ENCODE data around the gene PTPRN2.
"Not testable (repeated sequence)": the region's sequence is repeated elsewhere in the genome, so short reads cannot be mapped to it uniquely, and the experiment has no call there.

Gene PTPRN2

DNA sequence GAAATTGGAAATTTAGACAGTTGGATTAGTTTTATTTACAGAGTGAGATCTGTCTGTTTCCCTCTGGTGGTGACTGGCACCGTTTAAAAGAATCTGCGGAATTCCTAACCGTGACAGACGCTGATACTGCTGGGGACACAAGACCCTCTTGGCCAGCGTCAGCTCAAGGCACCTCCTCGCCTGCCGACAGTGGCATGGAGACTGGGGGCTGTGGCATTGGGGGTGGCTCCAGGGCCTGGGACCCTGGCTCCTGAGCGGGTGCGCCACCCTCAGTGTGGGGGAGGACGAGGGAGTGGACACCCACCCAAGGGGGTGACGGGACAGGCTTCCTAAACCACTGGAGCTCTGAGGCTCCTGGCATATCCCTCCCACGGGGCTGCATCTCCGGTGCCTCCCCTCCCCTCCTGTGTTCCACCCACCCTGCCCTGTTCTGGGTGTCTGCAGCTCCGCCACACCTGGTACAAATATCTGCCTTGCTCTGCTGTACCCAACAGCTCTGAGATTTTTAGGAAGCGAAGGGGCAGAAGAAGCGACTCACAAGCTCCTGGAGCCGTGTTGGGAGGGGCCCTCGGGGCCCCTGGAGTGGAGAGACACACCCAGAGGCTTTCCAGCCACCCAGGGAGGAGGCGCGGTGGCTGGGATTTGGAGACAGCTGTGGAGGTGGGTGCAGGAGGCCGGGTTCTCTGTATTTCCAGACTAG is 1072.1 kb downstream of the PTPRN2 start:
- no peak overlapping the region for H3K4me3 ChIP-seq (ENCODE audit: low read depth, low read length)

DNA sequence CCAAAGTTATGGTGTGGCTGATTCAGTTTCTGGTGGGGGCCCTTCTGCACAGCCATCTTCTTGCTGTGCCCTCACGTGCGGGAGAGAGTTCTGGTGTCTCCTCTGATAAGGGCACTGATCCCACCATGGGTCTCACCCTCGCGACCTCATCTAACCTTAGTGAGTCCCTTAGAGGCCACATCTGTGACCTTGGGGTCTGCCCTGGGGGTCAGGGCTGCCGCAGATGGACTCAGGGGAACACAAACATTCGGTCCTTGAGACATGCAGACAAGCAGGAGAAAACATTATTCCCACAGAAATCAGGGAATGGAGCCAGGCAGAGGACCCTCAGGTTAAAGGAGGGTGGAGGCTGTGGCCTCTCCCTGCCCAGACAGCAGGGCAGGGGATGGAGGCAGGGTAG is 1072.9 kb downstream of the PTPRN2 start:
- no peak overlapping the region for H3K4me3 ChIP-seq (ENCODE audit: low read depth, low read length)

DNA sequence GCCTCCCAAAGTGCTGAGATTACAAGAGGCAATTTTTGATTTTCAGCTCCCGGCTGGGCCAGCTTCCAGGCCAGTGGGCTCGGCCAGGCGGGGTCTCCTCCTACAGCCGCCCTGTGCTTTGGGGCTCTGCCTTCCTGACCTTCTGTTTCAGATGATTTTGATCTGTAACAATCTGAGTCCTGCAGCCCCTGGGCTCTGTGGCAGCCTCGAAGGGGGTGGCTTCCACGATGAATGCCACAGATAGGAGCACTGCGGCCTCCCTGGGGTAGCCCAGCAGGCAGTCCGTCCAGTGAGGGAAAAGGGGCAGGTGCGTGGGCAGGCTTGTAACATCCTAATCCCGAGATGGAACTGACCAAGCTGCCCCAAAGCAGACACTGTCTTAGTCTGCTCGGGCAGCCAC is 1073.3 kb downstream of the PTPRN2 start:
- H3K4me3 ChIP-seq (ENCODE audit: low read depth, low read length), result no peak overlapping the region

DNA sequence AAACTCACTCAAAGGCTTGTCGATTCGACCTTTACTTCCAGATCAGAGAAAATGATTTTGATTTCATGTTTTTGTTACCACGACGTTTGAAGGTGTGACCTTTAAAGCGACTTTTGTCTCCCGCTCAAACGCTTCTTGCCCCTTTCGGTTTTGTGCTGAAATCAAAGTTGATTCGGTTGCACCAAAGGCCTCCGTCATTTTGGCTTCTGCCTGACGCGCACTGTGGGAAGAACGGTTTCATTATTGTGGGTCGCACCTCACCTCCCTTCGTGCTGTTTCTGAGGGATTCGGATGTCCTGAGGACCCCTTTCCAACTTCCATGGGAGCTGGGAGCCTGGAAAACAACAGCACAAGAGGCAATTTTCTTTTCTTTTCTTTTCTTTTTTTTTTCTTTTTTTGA is 1073.9 kb downstream of the PTPRN2 start:
- no peak overlapping the region for H3K4me3 ChIP-seq (ENCODE audit: low read depth, low read length)

DNA sequence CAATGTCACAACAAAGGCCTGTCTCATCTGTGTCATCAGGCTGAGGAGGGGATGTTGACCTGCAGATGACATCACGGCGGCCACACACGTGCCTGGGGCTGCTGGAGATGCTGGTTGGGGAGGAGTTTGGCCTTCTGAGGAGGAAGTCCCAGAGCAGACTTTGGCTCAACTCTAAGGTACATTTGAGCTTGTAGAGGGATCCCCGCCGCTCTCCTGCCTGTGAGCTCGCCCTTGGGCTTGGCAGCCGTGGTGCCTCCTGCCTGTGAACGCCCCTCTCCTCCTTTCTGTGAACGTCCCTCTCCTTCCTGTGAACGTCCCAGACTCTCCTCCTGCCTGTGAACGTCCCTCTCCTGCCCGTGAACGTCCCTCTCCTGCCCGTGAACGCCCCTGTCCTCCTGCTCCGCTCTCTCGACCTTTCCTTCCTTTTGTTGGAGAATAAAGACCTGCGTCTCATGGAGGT is 1074.4 kb downstream of the PTPRN2 start:
- H3K4me3 ChIP-seq (ENCODE audit: low read depth, low read length), result no peak overlapping the region

DNA sequence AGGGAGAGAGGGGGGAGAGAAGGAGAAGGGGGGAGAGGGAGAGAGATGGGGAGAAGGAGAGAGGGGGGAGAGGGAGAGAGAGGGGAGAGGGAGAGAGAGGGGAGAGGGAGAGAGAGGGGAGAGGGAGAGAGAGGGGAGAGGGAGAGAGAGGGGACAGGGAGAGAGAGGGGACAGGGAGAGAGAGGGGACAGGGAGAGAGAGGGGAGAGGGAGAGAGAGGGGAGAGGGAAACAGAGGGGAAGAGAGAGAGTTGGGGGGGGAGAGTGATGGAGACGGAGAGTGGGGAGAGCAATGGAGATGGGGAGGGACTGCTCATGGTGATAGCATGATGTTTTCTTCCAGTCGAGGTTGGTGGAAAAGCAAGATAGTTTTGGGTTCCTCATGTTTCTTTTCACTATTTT is 1078.4 kb downstream of the PTPRN2 start:
- no peak overlapping the region for H3K4me3 ChIP-seq (ENCODE audit: low read depth, low read length)

DNA sequence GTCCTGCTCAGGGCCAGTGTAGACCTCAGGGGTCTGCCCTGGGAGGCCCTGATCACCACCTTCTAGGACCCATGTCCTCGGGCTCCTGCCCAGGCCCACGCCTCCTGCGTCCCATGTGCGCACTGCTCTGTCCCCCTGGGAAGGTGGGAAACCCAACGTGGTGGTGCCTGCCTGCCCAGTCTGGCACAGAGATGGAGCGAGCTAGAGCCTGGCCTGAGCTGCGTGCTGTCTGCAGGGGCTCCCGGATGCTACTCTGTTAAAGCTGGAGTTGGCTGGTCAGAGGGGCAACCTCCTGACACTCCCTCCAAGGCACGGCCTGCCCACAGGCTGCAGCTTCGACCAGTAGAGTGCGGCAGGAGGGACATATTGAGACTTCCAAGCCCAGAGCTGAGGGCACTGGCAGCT is 1079.1 kb downstream of the PTPRN2 start:
- H3K4me3 ChIP-seq (ENCODE audit: low read depth, low read length), result no peak overlapping the region

DNA sequence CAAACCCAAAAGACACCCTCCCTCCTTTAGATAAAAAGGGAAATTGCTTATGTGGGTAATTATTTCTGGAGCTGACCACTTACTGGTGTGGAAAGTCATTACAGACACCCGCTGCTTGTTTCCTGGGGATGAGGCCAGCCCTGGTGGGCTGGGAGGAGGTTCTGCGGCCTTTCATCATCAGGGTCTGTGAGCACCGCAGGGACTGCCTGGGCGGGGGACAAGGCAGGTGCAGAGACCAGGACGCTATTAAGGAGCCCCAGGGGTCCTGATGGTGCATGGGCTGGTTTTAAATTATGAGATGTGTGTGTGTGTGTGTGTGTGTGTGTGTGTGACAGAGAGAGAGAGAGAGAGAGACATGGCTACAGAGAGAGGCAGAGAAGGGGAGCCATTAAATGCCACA is 1079.6 kb downstream of the PTPRN2 start:
- H3K4me3 ChIP-seq (ENCODE audit: low read depth, low read length), result no peak overlapping the region

DNA sequence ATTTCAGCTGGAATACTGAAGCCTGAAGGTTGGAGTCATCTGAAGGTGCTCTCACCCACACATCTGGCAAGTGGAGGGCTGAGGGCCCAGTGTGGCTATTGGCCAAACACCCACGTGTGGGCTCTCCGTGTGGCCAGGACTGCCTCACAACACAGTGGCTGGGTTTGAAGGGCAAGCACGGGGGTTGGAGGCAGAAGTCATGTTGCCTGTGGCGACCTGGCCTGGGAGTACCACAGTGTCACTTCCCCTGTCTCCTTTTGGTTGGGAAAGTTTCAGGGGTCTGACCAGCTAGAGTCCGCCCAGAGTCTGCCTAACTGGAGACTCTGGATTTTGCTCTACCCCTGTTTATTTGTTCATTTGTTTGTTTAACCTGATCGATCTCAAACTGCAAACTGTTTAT is 1081.4 kb downstream of the PTPRN2 start:
- H3K4me3 ChIP-seq (ENCODE audit: low read depth, low read length), result no peak overlapping the region

DNA sequence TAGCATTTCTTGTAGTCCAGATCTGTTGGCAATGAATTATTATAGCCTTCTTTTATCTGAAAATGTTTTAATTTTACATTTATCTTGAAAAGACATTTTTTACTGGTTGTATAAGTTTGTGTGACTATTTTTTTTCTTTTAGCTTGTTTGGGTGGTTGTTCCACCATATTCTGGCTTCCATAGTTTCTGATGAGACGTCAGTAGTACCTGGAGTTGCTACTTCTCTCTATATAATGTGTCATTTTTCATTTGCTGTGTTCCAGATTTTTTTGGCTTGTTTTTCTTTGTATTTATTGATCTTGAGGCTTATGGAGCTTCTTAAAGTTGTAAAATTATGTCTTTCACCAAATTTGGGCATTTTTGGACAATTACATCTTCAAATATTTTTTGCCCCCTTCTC is 1082.0 kb downstream of the PTPRN2 start:
- no peak overlapping the region for H3K4me3 ChIP-seq (ENCODE audit: low read depth, low read length)

DNA sequence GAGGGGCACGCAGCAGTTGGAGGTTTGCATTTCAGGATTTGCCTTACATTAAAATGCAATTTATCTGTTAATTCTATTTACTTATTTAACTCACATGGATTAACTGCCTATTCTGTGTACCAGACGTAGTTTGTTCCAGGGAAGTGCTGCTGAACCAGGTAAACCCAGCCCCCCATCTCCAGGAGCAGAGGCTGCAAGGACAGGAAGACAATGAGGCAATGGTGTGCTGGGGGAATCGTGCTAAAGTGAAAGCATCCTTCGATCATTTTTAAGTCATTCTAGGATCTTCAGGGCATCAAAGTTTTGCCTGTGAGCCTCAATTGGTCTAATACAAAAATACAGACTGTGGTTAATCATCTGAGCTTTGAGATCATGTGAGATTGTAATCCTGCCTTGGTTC is 1084.4 kb downstream of the PTPRN2 start:
- H3K4me3 ChIP-seq (ENCODE audit: low read depth, low read length), result no peak overlapping the region

DNA sequence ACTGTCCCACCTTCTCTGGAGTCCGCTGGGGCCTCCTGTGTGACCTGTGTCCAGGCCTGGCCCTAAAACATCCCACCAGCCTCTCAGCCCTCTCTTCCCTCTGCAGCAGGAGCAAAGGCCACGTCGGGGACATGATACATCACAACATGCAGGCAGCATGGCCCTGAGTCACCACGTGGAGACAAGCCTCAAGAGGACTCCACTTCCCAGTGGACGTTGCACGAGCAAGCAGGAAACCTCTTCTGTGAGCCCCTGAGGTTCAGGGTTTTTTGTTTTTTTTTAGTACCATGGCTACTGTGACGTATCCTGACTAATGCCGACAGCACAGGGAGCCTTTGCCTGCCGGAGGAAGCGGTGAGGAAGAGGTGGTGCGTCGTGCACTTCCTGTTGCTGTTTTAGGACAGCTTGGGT is 1084.9 kb downstream of the PTPRN2 start:
- H3K4me3 ChIP-seq (ENCODE audit: low read depth, low read length), result no peak overlapping the region

DNA sequence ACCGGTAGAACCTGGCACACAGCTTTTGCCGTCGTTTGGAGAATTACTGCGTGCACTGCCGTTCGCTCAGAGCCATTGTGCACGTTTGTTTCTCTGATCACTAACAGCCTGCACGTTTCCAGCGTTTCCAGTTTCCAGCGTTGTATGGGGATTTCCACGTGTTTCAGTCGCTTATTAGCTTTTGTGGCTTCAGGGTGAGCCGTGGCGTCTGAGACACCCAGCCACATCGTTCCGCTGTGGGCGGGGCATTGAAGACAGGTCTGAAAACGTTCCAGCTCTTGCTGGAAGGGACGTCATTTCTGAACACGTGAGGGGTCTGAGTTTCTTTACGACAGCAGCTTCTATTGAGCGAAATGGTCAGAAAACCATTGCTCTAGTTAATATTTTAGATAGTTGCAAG is 1086.0 kb downstream of the PTPRN2 start:
- H3K4me3 ChIP-seq (ENCODE audit: low read depth, low read length), result no peak overlapping the region

DNA sequence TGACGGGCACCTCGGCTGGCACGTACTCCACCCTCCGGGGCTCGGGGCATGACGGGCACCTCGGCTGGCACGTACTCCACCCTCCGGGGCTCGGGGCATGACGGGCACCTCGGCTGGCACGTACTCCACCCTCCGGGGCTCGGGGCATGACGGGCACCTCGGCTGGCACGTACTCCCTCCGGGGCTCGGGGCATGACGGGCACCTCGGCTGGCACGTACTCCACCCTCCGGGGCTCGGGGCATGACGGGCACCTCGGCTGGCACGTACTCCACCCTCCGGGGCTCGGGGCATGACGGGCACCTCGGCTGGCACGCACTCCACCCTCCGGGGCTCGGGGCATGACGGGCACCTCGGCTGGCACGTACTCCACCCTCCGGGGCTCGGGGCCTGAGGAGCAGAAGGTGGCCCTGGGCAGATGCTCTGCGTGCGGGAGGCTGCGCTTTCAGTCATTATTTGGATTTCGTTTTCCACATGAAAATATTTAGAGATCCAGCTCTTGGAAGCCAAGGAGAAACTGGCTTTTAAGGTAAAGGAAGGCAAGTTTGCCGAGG is 1086.6 kb downstream of the PTPRN2 start:
- H3K4me3 ChIP-seq (ENCODE audit: low read depth, low read length), result not testable (repeated sequence)

DNA sequence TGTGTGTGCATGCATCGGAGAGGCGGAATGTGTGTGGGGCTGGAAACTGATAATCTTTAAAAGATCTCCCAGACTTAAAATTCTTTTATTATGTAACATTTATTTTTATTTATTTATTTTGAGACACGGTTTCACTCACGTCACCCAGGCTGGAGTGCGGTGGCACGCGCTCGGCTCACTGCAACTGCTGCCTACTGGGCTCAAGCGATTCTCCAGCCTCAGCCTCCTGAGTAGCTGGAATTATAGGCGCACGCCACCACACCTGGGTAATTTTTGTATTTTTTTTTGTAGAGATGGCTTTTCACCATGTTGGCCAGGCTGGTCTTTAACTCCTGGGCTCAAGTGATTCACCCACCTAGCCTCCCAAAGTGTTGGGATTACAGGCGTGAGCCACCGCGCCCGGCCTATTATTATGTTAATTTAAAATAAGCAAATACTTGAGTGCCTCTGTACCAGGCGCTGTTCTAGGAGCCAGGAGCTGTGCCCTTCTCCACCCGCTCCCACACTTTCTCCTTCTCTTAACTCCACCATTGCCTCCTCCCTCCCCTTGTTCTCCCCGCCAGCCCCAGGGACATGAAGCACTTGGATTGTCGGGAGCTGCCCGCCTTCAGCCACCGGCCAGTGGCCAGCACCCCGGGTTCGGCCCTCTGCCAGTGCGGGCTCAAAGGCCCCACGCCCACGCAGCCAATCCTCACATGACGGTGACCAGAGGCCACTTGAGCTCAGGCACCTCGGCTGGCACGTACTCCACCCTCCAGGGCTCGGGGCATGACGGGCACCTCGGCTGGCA is 1087.3 kb downstream of the PTPRN2 start:
- no peak overlapping the region for H3K4me3 ChIP-seq (ENCODE audit: low read depth, low read length)

DNA sequence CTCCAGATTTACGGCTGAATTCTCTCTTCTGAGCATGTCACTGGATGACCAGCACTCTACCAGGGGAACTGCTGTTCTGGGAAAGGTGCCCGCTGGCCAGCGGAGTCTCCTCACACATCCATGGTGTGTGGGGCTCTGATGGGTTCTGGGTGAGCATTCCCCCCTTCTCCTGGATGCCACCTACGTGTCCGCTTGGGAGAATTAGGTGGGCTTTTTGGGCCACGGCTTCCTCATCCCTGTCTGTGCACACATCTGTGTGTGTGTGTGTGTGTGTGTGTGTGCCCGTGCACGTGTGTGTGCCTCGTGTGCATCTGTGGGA is 1087.8 kb downstream of the PTPRN2 start:
- no peak overlapping the region for H3K4me3 ChIP-seq (ENCODE audit: low read depth, low read length)

DNA sequence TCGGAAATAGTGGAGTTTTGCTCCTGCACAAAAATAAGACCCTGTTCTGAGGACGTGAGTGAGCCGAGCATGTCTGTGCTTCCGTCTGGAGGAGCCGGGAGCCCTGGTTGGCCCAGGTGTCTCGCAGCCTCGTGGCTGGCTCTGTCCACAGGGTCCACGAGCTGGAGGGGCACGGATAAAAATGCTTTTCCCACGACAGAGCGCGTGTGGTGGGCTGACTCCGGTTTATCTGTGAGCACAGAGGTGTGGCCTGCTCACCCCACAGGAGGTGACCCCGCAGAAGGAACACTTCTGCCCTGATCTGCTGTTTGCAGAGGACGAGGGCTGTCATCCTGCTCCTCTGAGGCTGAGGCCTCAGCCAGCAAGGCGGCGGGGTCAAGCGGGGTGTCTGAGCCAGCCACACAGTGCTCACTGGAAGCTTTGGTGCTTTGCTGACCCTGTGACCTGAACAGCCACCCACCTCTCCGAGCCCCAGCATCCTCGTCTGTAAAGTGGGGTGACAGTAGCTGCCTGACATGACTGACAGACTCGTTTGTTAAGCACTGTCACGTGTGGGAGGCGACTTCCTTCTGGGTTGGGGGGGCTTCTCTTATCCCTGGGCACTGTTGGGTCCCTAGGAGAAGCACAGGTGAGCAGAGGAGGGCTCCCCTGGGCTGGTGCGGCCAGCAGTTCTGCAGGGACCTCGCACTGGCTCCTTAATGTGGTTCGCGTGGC is 1088.3 kb downstream of the PTPRN2 start:
- no peak overlapping the region for H3K4me3 ChIP-seq (ENCODE audit: low read depth, low read length)

DNA sequence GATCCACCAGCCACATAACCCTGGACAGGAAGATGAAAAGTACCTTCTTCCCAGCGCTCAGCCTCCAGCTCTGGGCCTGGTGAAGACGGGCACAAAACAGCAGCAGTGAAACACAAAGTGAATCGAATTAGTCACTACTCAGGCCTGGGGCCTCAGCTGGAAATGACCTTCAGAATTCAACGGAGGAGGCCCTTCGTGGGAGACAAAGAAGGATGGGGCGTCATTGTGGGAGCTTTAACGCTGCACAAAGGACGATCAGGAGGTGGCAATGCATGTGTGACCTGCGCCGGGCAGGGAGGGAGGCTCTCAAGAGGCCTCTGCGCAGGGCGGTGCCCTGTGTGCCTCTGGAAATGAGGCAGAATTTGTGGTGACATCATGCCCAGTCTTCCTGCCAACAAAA is 1089.0 kb downstream of the PTPRN2 start:
- no peak overlapping the region for H3K4me3 ChIP-seq (ENCODE audit: low read depth, low read length)

DNA sequence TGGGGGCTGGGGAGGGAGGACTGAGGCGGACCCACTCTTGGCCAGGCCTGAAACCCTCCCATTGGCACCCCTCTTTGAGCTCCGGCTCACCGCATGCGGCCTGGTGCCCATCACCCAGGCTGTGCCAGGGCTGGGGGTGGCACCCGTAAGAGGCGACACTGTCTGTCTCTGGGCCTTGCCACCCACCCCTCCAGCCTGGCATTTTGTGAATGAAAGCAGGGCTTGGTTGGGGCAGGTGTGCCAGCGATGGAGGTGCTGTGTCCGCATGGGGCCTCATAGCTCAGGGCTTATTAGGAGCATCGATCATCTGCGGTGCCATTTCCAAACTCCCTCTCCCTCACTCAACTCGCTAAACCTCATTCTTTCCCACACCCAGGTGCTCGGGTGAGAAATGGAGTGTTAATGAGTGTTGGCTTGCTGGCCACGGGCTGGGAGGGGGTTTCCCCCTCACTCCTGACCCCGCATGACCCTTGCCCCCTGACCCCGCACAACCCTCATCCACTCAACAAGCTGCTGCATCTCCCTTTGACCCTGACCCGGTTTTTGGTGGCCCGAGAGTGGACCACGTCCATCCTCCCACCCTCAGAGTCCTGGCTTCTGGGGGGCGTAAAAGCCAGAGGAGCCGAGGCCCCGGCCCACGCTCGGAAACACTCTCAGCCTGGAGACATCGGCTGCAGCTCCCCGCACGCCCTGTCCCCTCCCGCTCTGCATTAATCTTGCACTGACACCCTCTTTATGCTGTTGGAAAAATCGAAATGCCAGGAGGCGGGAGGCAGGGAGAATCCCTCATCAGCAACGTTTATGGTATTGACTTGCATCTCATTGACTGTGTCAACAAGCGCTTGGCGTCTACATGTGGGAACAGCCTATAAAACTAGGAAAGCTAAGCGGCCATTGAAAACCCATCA is 1089.6 kb downstream of the PTPRN2 start:
- no peak overlapping the region for H3K4me3 ChIP-seq (ENCODE audit: low read depth, low read length)

DNA sequence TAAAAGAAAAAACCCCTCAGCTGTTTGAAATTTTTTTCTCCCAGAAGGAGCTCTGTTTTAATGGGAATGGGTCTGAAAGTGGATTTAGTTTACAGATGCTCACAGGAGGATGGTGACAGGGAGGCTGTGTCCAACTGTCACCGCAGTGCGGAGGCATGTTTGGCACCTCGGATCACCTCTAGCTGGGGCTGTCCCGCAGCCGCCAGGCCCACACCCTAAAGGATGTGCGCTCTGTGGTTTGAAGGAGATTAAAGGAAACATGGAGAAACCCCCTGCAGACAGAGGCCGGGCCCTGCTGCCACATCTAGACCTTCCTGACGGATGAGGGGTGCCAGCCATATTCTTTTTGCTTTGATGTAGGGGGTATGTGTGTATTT is 1090.3 kb downstream of the PTPRN2 start:
- H3K4me3 ChIP-seq (ENCODE audit: low read depth, low read length), result no peak overlapping the region

Measured in iPS-11a (cell line).